ENCODE measurements around the gene MRPL2. TPM values are rescaled to one million over a fixed set of nuclear protein-coding genes. Genes with fewer than 3 reads are reported as not detected.
A peak's percentile ranks its signal among the peaks of the same experiment; 100 is the strongest.

MRPL2 gene
- total RNA-seq, 1 donor from 2014 or later: 59.3 TPM

DNA sequence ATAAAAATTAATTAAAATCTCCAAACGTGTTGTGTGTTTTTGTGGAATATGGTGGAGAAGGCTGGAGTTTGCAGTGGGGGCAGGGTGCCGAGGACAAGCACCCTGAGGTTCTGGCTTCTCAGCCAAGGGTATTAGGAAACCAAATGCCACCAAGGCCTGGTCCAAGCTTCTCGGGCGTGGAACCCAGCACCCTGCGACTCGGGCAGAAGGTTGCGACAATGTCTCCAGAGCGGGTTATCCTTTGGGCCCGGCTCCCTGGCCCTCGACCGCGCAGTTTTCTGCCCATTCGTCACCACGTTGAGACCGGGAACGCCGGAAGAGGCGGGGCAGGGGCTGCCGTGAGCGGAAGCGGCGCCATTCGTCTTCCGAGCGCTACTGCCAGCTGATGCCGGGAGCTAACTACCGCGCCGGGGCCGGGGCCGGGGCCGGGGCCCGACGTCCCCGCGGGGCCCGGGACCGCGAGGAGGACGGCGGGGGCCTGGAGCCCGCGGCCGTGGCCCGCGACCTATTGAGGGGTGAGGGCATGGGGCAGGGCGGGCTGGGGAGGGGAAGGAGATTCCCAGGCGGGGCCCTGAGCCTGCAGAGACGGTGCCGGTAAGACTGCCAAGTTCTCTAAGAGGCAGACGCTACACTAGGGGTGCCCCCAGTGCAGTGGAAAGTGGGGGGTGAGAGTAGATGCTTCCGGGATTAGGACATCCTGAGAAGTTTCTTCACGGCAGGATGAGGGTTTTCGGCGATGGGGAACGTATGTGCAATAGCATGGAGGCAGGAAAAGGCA lies 37.8 kb downstream of the MRPL2 start, which contains the start of gene RRP36:
RRP36 (plus strand) TSS at position 354 of the 778 bp plus-strand sequence; CDS start at position 386, 32 bp downstream.
- peak; percentile 94 for DNase-seq (ENCODE audit: low spot score)

DNA sequence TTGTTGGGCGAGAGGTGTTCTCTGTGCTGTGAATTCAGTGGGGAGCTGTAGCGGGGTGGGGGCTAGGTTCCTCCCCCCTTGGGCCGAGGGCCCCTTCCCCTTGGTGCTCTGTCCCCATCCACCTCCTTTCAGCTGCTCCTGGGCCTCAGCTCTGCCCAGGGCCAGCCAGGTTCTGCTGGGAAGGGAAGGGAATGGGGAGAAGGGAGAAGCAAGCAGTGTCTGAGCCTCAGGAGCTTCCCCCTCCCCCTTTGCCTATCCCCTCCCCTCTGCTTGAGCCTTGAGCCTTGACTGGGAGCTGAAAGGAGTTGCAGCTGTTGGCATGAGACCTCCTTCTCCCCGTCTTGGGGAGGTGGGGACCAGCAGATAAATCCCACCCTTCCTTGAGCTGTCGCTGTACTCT lies 38.4 kb downstream of the MRPL2 start:
- no peak for DNase-seq (ENCODE audit: low spot score)

DNA sequence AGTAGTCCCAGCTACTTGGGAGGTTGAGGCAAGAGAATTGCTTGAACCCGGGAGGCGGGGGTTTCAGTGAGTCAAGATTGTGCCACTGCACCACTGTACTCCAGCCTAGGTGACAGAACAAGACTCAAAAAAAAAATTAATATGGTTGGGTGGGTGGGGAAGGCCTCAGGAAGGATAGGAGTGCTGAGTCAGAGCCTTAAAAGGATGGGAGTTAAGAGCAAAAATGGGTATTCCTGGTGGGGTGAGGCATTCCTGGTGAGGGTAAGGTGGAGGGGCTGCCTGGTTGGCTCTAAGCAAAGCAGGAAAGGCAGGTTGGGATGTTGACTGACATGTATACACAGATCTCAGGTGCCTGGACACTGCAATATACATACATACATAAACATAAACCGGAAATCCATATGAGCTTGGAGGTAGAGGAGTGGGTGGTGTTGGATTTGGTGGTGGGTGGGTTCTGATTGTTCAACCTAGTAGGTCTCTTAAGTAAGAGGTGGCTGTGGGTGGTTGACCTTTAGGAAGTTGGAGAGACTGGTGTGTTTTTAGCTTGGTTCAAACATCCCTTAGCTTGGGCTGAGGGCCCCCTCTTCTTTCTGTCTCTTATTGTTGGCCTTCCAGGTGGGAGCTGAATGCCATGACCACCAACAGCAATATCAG lies 39.1 kb downstream of the MRPL2 start:
- no peak for DNase-seq (ENCODE audit: low spot score)

DNA sequence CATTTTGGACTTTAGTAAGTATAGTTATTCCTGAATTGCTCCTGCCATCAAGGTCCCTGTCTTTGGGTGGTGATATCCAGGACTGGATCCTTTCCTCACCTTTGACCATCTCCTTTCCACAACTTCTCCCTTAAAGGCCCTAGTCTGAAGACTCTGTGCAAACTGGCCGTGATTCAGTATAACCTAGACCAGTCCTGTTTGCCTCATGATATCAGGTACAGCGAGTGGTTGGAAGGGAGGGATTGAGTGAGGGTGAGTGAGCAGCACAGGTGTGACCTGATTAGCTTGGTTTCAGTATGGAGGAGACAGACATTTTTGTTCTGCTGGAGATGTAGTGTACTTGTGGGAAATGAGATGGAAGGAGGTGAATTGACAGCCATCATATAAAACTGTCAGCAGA lies 40.1 kb downstream of the MRPL2 start:
- DNase-seq (ENCODE audit: low spot score): no peak

DNA sequence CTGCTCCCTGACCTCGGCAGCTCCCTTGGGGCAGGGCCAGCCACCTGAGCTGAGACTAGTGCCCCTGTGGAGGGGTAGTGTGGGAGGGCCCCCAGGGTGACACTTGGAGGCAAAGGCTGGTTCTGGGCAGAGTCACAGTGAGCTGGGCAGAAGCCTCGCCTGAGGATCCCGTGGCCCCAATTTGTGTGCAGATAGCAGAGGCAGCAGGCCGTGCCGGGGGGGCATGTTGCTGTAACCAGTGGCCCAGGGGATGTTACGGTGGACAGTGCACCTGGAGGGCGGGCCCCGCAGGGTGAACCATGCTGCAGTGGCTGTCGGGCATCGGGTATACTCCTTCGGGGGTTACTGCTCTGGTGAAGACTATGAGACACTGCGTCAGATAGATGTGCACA lies 42.3 kb downstream of the MRPL2 start:
- no peak for DNase-seq (ENCODE audit: low spot score)

DNA sequence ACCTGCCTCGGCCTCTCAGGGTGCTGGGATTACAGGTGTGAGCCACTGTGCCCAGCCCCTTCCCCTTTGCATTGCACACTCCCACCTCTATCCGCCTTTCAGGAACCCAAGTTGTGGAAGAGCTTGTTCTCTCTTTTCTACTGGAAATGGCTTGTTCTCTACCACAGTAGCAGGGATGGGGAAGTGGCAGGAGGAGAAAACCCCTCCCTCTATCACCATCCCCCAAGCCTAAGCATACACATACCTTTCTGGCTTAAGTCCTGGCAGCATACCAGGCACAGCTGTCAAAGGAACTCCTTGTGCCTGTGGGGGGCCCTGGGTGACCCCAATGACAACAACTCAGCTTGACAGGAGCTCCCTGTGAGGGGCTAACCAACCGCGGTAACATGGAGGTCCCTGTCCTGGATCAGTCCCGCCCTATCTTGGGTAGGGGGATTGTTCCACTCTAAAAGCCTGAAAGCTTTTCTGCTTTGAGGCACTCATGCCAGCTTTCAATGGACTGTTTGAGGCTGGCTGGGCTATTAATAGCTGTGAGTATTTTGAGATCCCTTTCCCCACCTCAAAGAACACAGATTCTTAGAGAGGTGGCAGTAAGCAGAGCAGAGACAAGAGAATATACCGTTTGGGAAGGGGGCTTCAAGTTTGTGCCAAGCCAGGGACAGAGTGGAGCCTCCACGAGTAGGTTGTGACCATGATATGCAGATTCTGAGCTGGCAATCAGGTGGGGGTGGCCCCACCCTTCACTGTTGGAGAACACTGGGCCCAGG lies 42.9 kb downstream of the MRPL2 start:
- DNase-seq (ENCODE audit: low spot score): no peak

DNA sequence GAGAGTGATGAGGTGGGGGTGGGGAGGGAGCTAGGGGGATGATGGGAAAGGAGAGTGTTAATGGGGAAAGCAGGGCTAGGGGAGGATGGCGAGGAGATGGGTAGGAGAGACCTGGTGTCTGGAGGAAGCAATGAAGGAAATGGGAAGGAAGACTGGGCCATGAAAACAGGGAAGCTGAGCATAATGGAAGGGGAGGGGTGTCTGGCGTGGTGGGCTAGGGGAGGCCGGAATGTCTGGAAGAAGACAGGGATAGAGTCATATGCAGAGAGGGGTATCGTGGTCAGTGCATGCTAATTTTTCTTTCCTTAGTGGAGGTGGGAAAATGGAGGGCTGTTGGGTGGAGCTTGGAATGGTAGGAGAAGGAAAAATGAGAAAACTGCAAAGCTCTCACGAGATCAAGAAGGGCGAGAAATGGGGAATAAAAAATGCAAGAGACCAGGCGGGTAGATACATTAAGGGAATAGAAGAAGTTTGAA lies 44.8 kb downstream of the MRPL2 start:
- no peak for DNase-seq (ENCODE audit: low spot score)

DNA sequence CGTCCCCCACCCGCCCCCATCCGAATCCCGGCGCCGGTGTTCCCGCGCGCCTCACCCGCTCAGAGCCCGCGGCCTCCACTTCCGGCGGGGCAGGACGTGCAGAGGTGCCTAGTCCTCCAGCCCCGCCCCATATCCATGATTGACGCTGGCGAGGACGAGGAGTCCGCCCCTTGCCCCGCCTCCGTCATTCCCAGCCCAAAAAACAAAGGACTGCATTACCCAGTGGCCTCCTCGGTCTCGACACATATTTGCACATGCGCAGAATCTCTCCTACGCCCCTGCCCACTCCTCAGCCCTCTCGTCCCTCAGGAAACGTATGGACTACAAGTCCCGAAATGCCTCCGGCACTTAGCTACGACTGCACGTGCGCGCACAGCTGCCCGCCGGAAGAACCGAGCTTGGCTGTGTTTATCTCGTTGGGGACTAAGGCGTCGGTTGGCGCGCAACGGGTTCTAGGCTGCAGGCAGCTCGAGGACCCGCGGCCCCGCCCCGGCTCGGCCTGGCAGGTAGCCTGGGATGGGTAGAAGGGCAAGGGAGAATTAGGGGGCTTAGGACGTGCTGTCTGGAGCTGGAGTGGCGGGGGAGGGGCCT lies 45.3 kb downstream of the MRPL2 start, which contains the start of the genes KLHDC3 and MEA1:
KLHDC3 (plus strand) TSS at position 407 of the 591 bp plus-strand sequence. CDS start 2,944 bp downstream, outside the sequence.
MEA1 (minus strand) TSS at position 104 of the 591 bp plus-strand sequence. CDS start 133 bp downstream, outside the sequence.
- peak; percentile 98 for DNase-seq (ENCODE audit: low spot score)

DNA sequence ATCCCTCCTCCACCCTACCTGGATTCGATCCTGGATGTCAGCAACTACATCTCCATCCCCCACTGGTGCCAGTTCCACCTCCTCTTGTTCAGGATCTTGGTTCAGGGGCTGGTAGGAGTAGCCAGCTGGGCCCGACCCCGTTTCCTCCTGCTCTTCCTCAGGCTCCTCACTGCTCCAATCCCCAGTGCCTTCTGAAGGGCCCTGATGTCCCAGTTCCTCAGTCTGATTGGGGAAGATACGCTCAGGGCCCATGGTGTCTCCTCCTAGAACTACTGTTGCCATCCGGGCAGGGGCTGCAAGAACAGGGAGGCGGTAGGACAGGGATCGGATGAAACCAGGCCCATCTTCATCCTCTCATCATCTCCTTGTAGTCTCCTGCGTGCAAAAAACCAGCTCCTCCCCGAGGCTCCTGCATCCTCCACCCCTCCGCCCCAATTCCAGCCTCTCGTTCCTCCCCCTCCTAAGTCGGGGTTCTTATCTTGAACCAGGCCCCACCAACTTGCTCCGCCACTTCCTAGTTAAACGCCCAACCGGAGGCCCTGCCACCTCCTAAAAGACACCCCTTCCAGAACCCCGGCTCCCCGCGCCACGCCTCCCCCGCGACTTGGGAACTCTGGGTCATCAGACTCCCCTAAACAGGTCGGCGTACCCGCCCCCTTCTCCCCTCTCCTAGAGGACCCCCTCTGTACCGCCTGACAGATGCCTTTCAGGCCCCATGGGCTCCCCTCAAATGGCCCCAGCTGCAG lies 46.0 kb downstream of the MRPL2 start:
- peak; percentile 91 for DNase-seq (ENCODE audit: low spot score)

DNA sequence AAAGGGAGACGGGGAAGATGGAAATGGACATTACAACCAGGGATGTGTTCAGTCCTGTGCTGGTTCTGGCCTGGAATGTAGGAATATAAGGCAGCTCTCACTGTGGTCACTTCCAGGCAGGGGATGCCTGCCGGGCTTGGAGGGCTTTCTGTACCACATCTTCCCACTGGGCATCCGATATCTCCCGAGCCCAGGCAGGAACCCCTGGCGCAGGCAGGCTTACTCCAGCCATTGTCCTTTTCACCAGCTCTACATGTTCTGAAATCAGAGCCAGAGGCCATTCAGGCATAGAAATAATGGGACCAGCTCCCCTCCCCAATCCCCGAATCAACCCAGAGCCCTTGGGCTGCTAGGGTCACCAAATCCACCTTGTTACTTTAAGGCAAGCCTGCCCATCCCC lies 46.9 kb downstream of the MRPL2 start:
- no peak for DNase-seq (ENCODE audit: low spot score)

DNA sequence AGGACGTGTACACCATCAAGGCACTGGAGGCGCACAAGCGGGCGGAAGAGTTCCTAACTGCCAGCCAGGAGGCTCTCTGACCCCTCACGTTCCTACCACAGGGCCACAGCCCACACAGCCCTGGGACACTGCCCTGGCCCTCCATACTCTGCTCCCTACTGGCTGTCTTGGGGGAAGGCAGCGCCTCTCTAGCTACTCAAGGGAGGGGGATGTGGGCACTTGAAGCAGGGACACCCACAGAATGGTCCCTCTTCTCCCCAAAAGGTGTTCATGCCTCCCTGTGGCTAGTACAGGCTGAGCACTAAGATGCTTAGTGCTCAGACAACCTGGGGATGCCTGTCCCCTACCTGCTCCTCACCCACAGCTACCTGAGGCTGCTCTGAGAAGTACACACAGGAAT lies 48.0 kb downstream of the MRPL2 start:
- DNase-seq (ENCODE audit: low spot score): no peak

DNA sequence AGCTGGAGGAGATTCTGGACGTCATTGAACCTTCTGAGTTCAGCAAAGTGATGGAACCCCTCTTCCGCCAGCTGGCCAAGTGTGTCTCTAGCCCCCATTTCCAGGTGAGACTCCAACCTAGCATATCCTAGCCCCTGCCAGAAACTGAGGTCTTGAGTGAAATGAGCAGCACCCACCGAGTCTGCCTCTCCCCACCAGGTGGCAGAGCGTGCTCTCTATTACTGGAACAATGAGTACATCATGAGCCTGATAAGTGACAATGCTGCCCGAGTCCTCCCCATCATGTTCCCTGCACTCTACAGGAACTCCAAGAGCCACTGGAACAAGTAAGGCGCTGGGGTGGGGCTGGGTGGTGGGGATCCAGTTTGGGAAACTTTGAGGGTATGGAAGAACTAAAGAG lies 50.1 kb downstream of the MRPL2 start:
- no peak for DNase-seq (ENCODE audit: low spot score)

DNA sequence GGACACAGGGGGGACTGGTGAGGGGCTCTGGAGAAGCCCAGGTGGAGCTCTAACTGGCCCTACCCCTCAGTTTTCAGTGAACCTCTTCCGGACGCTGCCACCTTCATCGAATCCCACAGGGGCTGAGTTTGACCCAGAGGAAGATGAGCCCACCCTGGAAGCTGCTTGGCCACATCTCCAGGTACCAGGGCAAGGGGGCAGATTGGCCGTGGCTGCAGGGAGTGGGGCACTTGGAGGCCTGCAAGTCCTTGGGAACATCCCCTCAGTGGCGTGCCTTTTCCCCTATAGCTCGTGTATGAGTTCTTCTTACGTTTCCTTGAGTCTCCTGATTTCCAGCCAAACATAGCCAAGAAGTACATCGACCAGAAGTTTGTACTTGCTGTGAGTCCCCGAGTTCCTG lies 52.1 kb downstream of the MRPL2 start:
- no peak for DNase-seq (ENCODE audit: low spot score)

DNA sequence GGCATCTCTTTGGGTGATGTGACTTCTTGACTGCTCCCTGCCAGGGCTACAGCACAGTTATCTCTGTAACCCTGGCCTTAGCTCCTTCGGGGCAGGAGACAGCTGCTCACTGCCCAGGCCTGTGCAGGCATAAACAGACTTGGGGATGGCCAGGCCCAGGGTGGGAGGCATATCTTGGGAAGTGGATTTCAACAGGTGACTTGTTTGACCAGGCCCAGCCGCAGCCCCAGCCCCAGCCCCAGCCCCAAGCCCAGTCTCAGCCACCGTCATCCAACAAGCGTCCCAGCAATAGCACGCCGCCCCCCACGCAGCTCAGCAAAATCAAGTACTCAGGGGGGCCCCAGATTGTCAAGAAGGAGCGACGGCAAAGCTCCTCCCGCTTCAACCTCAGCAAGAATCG lies 53.0 kb downstream of the MRPL2 start:
- no peak for DNase-seq (ENCODE audit: low spot score)

DNA sequence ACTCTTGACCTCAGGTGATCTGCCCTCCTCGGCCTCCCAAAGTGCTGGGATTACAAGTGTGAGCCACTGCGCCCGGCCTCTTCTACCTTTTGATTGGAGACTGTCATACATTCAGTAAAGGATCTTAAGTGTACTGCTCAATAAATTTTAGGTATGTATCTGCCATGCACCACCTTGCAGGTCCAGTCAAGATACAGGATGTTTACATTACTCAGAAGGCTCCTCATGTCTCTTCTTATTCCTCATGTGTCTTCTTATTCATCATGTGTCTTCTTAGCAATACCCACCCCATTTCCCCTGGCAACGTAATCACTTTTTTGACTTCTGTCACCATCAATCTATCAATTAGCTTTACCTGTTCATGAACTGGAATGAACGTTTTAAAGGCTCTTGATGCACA lies 53.4 kb downstream of the MRPL2 start:
- no peak for DNase-seq (ENCODE audit: low spot score)

Other genes with a start within 250 kb of the MRPL2 start
- 82.2 TPM for gene RPL7L1, start 179.8 kb downstream of the MRPL2 start, total RNA-seq
- gene PTCRA, start 143.4 kb downstream of the MRPL2 start, total RNA-seq: not detected
- gene CNPY3, start 130.0 kb downstream of the MRPL2 start, total RNA-seq: 27.4 TPM
- gene GNMT, start 98.7 kb downstream of the MRPL2 start, total RNA-seq: 0.61 TPM
- gene PEX6, start 80.3 kb downstream of the MRPL2 start, total RNA-seq: 13.4 TPM
- gene PPP2R5D, start 74.9 kb downstream of the MRPL2 start, total RNA-seq: 27.8 TPM
- 46.1 TPM for gene MEA1, start 45.5 kb downstream of the MRPL2 start, total RNA-seq
- 71.6 TPM for gene KLHDC3, start 45.2 kb downstream of the MRPL2 start, total RNA-seq
- gene RRP36, start 37.8 kb downstream of the MRPL2 start, total RNA-seq: 51.9 TPM
- gene CUL7, start 5.6 kb downstream of the MRPL2 start, total RNA-seq: 13.7 TPM
- 18.1 TPM for gene KLC4, start 197 bp upstream of the MRPL2 start, total RNA-seq
- gene PTK7, start 16.9 kb upstream of the MRPL2 start, total RNA-seq: 13.6 TPM
- gene SRF, start 111.8 kb upstream of the MRPL2 start, total RNA-seq: 34.2 TPM
- gene CUL9, start 122.8 kb upstream of the MRPL2 start, total RNA-seq: 26.6 TPM
- gene DNPH1, start 170.0 kb upstream of the MRPL2 start, total RNA-seq: 36.5 TPM
- gene TTBK1, start 184.0 kb upstream of the MRPL2 start, total RNA-seq: 0.06 TPM
- not detected for gene SLC22A7, start 238.8 kb upstream of the MRPL2 start, total RNA-seq
- gene CRIP3, start 249.4 kb upstream of the MRPL2 start, total RNA-seq: 0.58 TPM

Measured in mesenteric fat pad (tissue), 1 donor.